GM06990 (cell line): ENCODE measurements around the gene ALK.

Source experiments
- DNase-seq: peaks from one replicate; pipeline ENCODE4 v3.0.0-alpha.2; 2011; ENCODE audit not compliant: insufficient read length; ENCODE audit errors: extremely low read depth
- H3K27me3 ChIP-seq: replicated peaks from 2 replicates; pipeline ENCODE4 v1.6.0; 2011; ENCODE audit warnings: low read length; ENCODE audit not compliant: control insufficient read depth, insufficient read depth
- H3K36me3 ChIP-seq: 2 replicates; pipeline ENCODE4 v1.5.1; 2011; ENCODE audit warnings: low read length; ENCODE audit not compliant: control insufficient read depth, insufficient read depth
- H3K4me3 ChIP-seq: replicated peaks from 2 replicates; pipeline ENCODE4 v1.5.1; 2011; ENCODE audit warnings: low read depth, mild to moderate bottlenecking, control low read depth, low read length
- TF ChIP-seq, protein P1 (sequence below): IDR thresholded peaks from 2 replicates; pipeline ENCODE4 v1.5.1; 2011; ENCODE audit warnings: low read length, control low read depth, mild to moderate bottlenecking, inconsistent platforms; ENCODE audit not compliant: insufficient read depth, poor library complexity, severe bottlenecking

The ALK gene

DNA sequence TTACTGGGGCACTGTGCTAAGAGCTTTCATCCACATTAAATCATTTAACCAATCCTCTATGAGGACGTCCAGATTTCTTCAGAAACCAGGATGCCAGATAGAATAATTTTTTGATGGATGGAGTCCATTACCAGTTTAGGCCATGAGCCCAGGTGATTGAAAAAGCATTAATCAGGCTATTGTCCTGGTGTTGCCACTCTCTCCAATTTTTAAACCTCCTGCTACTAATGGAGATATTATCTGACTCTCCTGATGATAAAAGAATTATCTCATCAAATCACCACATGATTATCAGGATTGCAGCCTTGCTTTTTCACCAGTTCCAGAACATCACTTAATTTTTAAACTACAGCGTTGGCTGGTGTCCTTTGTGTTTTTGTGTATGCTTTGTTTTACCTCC is 404.0 kb downstream of the ALK start:
- Histone ChIP-seq H3K36me3 (no peaks in the 10 kb centered on the region), H3K4me3 (no peak overlapping the region), H3K27me3 (0 out of 2 replicates have a peak, but pooled peaks cover 2% of the 10 kb centered on the region)
- TF ChIP-seq, protein P1, sequence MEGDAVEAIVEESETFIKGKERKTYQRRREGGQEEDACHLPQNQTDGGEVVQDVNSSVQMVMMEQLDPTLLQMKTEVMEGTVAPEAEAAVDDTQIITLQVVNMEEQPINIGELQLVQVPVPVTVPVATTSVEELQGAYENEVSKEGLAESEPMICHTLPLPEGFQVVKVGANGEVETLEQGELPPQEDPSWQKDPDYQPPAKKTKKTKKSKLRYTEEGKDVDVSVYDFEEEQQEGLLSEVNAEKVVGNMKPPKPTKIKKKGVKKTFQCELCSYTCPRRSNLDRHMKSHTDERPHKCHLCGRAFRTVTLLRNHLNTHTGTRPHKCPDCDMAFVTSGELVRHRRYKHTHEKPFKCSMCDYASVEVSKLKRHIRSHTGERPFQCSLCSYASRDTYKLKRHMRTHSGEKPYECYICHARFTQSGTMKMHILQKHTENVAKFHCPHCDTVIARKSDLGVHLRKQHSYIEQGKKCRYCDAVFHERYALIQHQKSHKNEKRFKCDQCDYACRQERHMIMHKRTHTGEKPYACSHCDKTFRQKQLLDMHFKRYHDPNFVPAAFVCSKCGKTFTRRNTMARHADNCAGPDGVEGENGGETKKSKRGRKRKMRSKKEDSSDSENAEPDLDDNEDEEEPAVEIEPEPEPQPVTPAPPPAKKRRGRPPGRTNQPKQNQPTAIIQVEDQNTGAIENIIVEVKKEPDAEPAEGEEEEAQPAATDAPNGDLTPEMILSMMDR, result no peak
- DNase-seq, result no peak

DNA sequence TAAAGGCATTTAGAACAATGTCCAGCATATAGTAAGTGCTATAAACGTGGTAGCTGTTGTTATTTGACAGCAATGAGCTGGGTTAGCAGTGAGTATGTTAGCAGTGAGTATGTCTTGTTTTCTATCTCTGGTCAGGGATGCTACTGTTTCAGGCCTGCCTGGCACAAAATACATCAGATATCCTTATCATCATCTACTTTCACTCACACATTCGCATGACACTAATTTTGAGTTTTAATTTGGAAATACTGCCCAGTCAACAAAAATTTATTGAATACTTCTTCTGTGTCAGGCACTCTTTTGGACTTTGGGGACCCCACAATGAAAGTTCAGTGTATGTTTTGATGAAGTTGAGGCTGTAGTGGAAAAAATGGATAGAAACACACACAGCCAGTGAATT is 404.6 kb downstream of the ALK start:
- TF ChIP-seq, protein P1, result no peak
- Histone ChIP-seq H3K27me3 (0 out of 2 replicates have a peak, but pooled peaks cover 2% of the 10 kb centered on the region), H3K4me3 (no peak overlapping the region), H3K36me3 (no peaks in the 10 kb centered on the region)
- DNase-seq, result no peak

DNA sequence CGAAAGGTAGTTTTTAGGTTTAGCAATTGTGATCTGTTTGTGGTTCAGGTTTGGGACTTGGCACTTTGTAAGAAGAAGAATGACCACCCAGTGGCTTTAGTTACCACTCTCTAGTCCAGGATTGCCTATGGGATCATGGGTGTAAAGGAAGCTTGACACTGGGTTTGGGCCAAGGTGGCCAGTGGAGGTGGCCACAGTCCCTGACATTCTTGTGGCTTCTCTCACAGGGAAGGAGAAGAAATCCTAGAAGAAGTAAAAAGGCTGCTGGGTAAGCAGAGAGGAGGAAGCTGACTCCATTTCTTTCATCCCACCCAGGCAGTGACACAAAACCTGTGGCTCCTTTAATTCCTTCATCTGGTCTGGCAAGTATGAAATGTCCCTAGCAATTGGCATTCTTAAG is 411.5 kb downstream of the ALK start:
- Histone ChIP-seq H3K4me3 (no peak overlapping the region), H3K27me3 (no peaks in the 10 kb centered on the region), H3K36me3 (no peaks in the 10 kb centered on the region)
- TF ChIP-seq, protein P1, result no peak
- no peak for DNase-seq

DNA sequence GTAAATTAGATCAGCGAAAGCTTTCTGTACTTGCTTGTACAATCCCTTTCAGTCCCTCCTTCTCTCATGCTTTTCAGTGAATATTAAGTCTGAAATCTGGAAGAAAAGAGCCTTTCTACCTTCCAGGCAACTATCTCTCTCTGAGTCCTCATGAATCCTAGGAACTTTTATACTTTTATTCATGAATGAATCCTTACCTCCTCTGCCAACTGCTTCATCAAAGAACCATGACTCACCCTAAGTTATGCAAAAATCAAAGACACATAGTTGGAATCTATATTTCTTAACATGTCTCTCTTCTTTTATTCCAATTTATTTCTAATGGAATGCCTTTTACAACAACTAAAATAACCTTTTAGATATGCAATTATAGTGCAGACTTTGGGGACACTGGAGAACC is 412.0 kb downstream of the ALK start:
- no peak for DNase-seq
- TF ChIP-seq, protein P1, result no peak
- Histone ChIP-seq H3K4me3 (no peak overlapping the region), H3K27me3 (no peaks in the 10 kb centered on the region), H3K36me3 (no peaks in the 10 kb centered on the region)

DNA sequence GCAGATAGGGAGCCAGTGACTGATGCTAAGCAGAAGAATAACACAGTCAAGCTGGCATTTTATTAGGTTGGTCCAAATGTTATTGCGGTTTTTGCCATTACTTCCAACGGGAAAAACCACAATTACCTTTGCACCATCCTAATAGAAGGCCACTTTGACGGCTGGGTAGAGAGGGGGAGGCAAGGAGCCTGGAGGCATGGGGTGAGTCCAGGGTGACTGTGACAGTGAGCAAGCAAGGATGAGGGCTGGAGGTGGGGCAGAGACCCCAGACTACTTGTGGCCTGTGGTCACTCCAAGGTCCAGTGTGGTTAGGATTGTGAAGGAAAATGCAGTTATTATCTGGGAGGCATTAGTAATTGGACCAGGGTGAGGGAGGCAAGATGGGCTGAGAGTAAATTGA is 416.6 kb downstream of the ALK start:
- Histone ChIP-seq H3K27me3 (no peaks in the 10 kb centered on the region; the same call in 1 of the 2 replicates), H3K36me3 (no peaks in the 10 kb centered on the region), H3K4me3 (no peak overlapping the region)
- TF ChIP-seq, protein P1, result no peak
- no peak for DNase-seq

DNA sequence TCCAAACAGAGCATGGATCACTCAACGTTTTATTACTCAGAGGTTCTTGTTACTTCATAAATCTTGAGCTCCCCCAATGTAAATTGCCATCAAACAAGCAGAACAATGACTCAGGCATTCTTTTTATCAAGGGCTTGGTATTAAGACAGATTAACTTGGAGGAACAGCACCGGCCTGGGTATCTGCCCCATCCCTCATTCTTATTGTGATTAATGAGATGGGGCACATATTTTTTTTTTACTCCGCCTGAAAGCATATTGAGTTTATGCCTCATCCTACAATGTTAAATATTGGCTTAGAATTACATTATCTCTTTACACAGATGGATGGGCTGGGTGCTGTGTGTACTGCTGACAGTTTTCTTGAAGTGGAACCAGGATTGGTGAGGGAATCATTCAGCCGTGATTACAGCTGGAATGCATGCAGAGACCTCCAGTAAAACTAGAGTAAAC is 418.9 kb downstream of the ALK start:
- TF ChIP-seq, protein P1, result no peak
- no peaks in the 10 kb centered on the region; the same call in 1 of the 2 replicates for H3K27me3 ChIP-seq
- DNase-seq, result no peak
- H3K36me3 ChIP-seq, result no peaks in the 10 kb centered on the region
- H3K4me3 ChIP-seq, result no peak overlapping the region
